Left ventricle myocardium inferior (tissue), 1 donor: ENCODE data around the gene CEPT1. TPM values are rescaled to one million over a fixed set of nuclear protein-coding genes. Genes with fewer than 3 reads are reported as not detected.

Experiments
- DNase-seq: peaks from one replicate; pipeline ENCODE4 v3.0.0-alpha.2; 2020
- H3K27ac ChIP-seq: fragments of 200-600 bp; replicated peaks from 2 replicates; pipeline ENCODE4 v1.8.0; 2021
- H3K27me3 ChIP-seq: fragments of 200-600 bp; 2 replicates; pipeline ENCODE4 v1.8.0; 2021; ENCODE audit warnings: low read depth
- H3K36me3 ChIP-seq: fragments of 200-600 bp; 2 replicates; pipeline ENCODE4 v1.8.0; 2021
- H3K4me1 ChIP-seq: fragments of 200-600 bp; 2 replicates; pipeline ENCODE4 v1.8.0; 2021
- H3K4me3 ChIP-seq: fragments of 200-600 bp; 2 replicates; pipeline ENCODE4 v1.8.0; 2021; ENCODE audit warnings: mild to moderate bottlenecking, moderate library complexity
- H3K9me3 ChIP-seq: fragments of 200-600 bp; replicated peaks from 2 replicates; pipeline ENCODE4 v1.8.0; 2021
- intact Hi-C: fragments of 100-400 bp; cut with micrococcal nuclease; formaldehyde crosslinking; loops from one replicate; pipeline ENCODE4 v1.11.0; 2022
- total RNA-seq: library from RNA; stranded (reverse); fragmentation: NEBNext Ultra II Directional; extraction: Animal tissue kit (Norgen Biotek cat#: 25700); gene quantifications from one replicate; pipeline ENCODE4 v1.2.1, GENCODE V29; 2021
- TF ChIP-seq, protein P1 (sequence below): fragments of 200-600 bp; IDR thresholded peaks from 2 replicates; pipeline ENCODE4 v1.8.0; 2021; ENCODE audit warnings: antibody characterized with exemption, mild to moderate bottlenecking, borderline replicate concordance
- donor health status: DM: no; HTN: yes; CAD: no; lungs with severe emphysema.

CEPT1 gene
- total RNA-seq, 1 donor from 2014 or later = 14.0 TPM

DNA sequence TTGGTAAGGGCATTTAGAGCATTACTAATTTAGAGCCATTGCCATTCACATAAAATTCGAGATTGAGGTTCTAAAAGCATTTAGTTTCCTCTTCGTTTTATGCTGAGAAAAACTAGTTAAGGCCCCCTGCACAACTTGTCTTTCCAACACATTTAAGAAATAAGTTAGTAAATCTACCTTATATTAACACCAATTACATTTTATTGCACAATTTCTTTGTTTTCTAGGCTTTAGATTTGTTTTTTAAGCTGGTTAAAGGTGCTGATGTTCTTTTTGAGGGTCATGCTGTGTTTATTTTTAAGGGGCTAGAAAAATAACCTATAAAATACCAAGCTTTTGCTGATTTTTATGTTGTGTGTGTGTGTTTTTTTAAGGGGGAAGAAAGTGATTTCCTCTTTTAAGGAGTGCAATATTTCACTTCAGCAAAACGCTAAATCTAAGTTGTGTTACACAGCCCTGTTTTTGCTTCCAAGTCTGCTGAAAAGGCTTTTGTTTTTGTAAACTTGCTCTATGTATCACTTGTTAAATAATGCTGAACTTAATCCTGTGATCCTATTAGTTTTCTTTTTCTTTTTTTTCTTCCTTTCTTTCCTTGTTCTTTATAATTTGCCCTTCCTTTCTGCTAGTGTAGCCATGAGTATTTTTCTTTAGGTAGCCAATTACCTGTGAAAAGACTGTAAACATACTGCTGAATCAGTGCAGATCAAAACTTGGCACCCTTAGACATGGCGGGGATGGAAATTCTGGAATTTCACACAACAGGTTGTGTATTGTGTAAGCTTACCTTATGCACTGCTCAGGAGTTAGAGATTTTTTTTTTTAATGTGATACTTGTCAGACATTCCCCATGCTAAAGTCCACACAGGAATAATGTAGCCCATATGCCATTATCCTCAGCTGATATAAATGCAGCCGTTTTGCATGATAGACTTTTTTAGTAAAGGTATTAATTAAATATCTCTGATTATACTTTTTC, 1.5 kb downstream of the CEPT1 start:
- TF ChIP-seq, protein P1, sequence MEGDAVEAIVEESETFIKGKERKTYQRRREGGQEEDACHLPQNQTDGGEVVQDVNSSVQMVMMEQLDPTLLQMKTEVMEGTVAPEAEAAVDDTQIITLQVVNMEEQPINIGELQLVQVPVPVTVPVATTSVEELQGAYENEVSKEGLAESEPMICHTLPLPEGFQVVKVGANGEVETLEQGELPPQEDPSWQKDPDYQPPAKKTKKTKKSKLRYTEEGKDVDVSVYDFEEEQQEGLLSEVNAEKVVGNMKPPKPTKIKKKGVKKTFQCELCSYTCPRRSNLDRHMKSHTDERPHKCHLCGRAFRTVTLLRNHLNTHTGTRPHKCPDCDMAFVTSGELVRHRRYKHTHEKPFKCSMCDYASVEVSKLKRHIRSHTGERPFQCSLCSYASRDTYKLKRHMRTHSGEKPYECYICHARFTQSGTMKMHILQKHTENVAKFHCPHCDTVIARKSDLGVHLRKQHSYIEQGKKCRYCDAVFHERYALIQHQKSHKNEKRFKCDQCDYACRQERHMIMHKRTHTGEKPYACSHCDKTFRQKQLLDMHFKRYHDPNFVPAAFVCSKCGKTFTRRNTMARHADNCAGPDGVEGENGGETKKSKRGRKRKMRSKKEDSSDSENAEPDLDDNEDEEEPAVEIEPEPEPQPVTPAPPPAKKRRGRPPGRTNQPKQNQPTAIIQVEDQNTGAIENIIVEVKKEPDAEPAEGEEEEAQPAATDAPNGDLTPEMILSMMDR = no peak
- no peak overlapping the region for H3K27ac ChIP-seq
- H3K36me3 ChIP-seq = peaks cover 11% of the 10 kb centered on the region
- H3K27me3 ChIP-seq = no peaks in the 10 kb centered on the region
- no peak for DNase-seq
- peaks cover 42% of the 10 kb centered on the region for H3K4me1 ChIP-seq
- H3K4me3 ChIP-seq = peak overlapping the region; percentile 96
- intact Hi-C loops = no loop called here
- H3K9me3 ChIP-seq = no peaks in the 10 kb centered on the region

DNA sequence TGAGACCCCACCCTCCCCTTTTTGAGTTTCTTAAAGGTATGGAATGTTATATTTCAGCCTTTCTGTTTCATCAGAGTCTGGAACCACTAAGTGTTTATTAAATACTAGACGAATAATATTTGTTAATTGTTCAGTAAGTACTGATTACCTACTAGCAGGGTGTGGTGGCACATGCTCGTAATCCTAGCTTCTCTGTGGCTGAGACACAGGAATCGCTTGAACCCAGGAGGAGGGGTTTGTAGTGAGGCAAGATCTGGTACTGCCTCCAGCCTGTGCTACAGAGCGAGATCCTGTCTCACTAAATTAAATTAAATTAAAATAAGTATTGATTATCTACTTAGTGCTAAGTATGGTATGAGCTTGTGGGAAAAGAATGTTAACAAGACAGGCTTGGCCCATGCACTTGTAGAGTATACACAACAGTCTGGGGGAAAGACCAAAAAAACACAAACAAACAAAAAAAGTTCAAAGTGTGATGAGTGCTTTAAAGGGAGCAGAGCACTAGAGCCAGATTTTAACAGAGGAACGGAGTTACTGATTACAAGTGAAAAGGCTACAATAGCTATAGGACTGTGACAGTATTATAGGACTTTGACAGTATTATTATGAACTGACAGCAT, 2.4 kb downstream of the CEPT1 start:
- H3K36me3 ChIP-seq = peaks cover 3% of the 10 kb centered on the region
- H3K27ac ChIP-seq = no peak overlapping the region
- intact Hi-C loops = no loop called here
- TF ChIP-seq, protein P1 = no peak
- DNase-seq = no peak
- H3K9me3 ChIP-seq = no peaks in the 10 kb centered on the region
- H3K27me3 ChIP-seq = no peaks in the 10 kb centered on the region
- peaks cover 42% of the 10 kb centered on the region for H3K4me1 ChIP-seq
- H3K4me3 ChIP-seq = no peak overlapping the region

DNA sequence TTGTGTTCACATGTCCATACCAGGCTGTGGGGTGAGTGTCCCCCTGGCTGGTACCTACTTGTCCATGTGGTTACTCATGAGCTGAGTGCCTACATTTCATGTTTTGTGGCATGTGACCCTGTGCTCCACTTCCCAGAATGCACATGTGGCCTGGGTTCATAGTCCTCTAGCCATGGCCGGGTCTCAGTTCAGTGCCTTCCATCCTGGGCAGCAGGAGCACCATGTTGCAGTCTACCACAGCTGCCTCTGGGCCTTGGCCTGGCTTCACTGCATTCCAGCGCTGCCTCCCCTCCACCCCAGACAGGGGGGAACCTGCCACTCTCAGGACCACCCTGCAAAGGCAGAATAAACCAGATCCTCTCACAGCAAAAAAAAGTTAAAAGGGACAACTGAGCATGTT, 5.5 kb downstream of the CEPT1 start:
- Histone ChIP-seq H3K9me3 (no peaks in the 10 kb centered on the region), H3K36me3 (peaks cover 30% of the 10 kb centered on the region), H3K4me3 (no peak overlapping the region), H3K27me3 (no peaks in the 10 kb centered on the region), H3K4me1 (peaks cover 41% of the 10 kb centered on the region), H3K27ac (no peak overlapping the region)
- DNase-seq = no peak
- TF ChIP-seq, protein P1 = no peak
- intact Hi-C loops = no loop called here

DNA sequence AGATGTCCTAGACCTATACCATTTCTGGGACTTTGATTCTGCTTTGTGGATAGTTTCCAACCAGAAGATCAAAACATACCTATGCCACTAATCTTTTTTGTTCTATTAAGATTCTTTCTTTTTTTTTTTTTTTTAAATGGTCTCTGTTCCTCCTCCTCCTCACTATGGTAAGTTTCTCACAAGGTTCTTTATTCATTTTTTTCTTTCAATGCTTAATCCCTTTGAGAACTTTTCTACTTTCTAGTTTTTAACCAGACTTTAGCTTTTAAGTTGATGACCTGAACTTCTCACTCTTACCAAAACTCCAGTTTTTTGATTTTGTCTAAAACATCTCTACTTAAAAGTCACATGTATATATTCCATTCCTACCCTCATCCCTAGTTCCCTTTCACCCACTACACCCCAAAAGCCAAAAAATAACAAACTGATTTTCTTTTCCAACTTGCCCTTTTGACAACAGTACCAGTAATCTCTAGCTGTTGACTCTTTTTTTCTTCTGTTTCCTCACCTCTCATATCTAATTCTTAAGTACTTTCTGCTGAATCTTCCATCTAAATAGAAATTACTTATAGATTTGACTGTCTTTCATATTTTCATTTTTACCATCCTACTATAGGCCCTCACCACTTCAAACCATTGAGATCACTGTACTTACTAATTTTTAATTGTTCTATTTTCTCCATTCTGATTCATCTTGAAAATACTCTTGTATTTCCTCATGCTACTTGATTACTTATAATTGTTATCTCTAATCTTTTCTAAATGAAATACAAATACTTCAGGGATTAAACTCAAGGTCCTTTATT, 6.1 kb downstream of the CEPT1 start:
- intact Hi-C loops = no loop called here
- Histone ChIP-seq H3K27me3 (no peaks in the 10 kb centered on the region), H3K36me3 (peaks cover 36% of the 10 kb centered on the region), H3K4me3 (no peak overlapping the region), H3K4me1 (peaks cover 35% of the 10 kb centered on the region), H3K9me3 (no peaks in the 10 kb centered on the region), H3K27ac (no peak overlapping the region)
- no peak for DNase-seq
- TF ChIP-seq, protein P1 = no peak

DNA sequence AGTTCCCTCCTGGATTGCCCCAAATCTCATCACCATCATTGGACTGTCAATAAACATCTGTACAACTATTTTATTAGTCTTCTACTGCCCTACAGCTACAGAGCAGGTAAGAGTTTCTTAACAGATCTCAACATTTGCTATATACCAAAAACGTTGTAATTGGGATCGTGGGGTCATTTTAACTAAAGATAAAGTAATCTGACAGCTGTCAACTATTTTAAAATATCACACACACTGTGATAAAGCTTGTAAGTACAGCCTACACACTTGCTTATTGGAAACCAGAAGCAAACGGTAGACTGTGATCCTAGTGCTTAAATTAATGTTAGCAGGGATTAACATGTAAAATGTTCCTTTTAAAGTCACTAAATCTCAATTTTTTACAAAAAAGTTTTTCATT, 7.9 kb downstream of the CEPT1 start:
- intact Hi-C loops = no loop called here
- Histone ChIP-seq H3K4me1 (peaks cover 19% of the 10 kb centered on the region), H3K27ac (no peak overlapping the region), H3K36me3 (peaks cover 49% of the 10 kb centered on the region), H3K27me3 (no peaks in the 10 kb centered on the region), H3K4me3 (no peak overlapping the region), H3K9me3 (no peaks in the 10 kb centered on the region)
- TF ChIP-seq, protein P1 = no peak
- no peak for DNase-seq
